B cell (primary cell): ENCODE measurements around the gene CDH13. TPM values are rescaled to one million over a fixed set of nuclear protein-coding genes. Genes with fewer than 3 reads are reported as not detected.

ENCODE experiments used
- ATAC-seq: fragments of 200-7000 bp; cut with Tn5 transposase; one replicate; pipeline ENCODE4 v1.10.0; 2021; ENCODE audit warnings: low read depth, mild to moderate bottlenecking, moderate number of reproducible peaks, moderate library complexity
- CTCF ChIA-PET: fragments of 350-600 bp; sonication (Branson Sonifier 250); formaldehyde crosslinking; loops from one replicate; lab custom pipeline; 2021; ENCODE audit warnings: antibody characterized with exemption, inconsistent platforms; lab: Charles Lee
- POLR2A ChIA-PET: fragments of 350-600 bp; sonication (Branson Sonifier 250); formaldehyde crosslinking; loops from one replicate; lab custom pipeline; 2021; ENCODE audit warnings: antibody characterized with exemption; lab: Charles Lee
- DNase-seq: peaks from one replicate; pipeline ENCODE4 v3.0.0; 2013
- H2AFZ ChIP-seq: 2 replicates; pipeline ENCODE4 v1.6.1; 2012; ENCODE audit warnings: mild to moderate bottlenecking, low read depth, low read length; ENCODE audit not compliant: insufficient read depth, poor library complexity, severe bottlenecking
- H3K27ac ChIP-seq, 2 donors: 1 replicate in 1 of 2; 2 replicates in 1 of 2; pipeline ENCODE4 v1.5.1; 2012 to 2013; ENCODE audit warnings: low read length in 2 of 2, mild to moderate bottlenecking in 2 of 2, moderate library complexity in 1 of 2
- H3K27me3 ChIP-seq, 4 experiments: fragments of 200-600 bp in 1 of 4; sonication (generic) in 1 of 4; replicated peaks in 1 of 4; 1 replicate in 2 of 4; 2 replicates in 2 of 4; pipeline versions ENCODE4 v1.6.1 to v1.7.0; 2013 to 2016; ENCODE audit warnings: low read length in 3 of 4, mild to moderate bottlenecking in 2 of 4, mixed read lengths in 1 of 4, moderate library complexity in 1 of 4; ENCODE audit not compliant: insufficient read depth in 4 of 4, control insufficient read depth in 3 of 4; ENCODE audit errors: control extremely low read depth in 1 of 4
- H3K36me3 ChIP-seq, 2 experiments: replicated peaks in 1 of 2; 1 replicate in 1 of 2; 2 replicates in 1 of 2; pipeline versions ENCODE4 v1.6.1 to v1.7.1; 2013; ENCODE audit warnings: low read length in 1 of 2; ENCODE audit not compliant: insufficient read depth in 2 of 2, control insufficient read depth in 1 of 2; ENCODE audit errors: control extremely low read depth in 1 of 2, extremely low read depth in 1 of 2
- H3K4me1 ChIP-seq, 2 donors: fragments of 200-600 bp in 1 of 2; sonication (generic) in 1 of 2; 1 replicate in 1 of 2; 2 replicates in 1 of 2; pipeline versions ENCODE4 v1.5.1 to v1.6.1; 2013 to 2017; ENCODE audit warnings: low read length in 2 of 2; ENCODE audit not compliant: control insufficient read depth in 2 of 2, insufficient read depth in 2 of 2
- H3K4me2 ChIP-seq: replicated peaks from 2 replicates; pipeline ENCODE3; 2012; ENCODE audit warnings: mild to moderate bottlenecking, low read depth, low read length; ENCODE audit not compliant: poor library complexity, severe bottlenecking
- H3K4me3 ChIP-seq, 5 experiments: fragments of 200-600 bp in 1 of 5; sonication (generic) in 1 of 5; 1 replicate in 3 of 5; 2 replicates in 2 of 5; pipeline versions ENCODE4 v1.5.1 to v1.7.0; 2011 to 2016; ENCODE audit warnings: low read length in 4 of 5, mild to moderate bottlenecking in 4 of 5, low read depth in 2 of 5, control low read depth in 1 of 5, moderate library complexity in 1 of 5; ENCODE audit not compliant: insufficient read depth in 1 of 5; ENCODE audit errors: control extremely low read depth in 1 of 5, extremely low read depth in 1 of 5
- H3K79me2 ChIP-seq: fragments of 200-600 bp; sonication (generic); one replicate; pipeline ENCODE4 v1.6.0; 2016; ENCODE audit warnings: low read length; ENCODE audit not compliant: control insufficient read depth, insufficient read depth
- H3K9ac ChIP-seq: fragments of 200-600 bp; sonication (generic); 2 replicates; pipeline ENCODE4 v1.6.1; 2017; ENCODE audit warnings: mild to moderate bottlenecking, low read length, moderate library complexity
- H3K9me3 ChIP-seq, 3 donors: one replicate each; pipeline versions ENCODE4 v1.6.1 to v1.7.1; 2013; ENCODE audit warnings: low read length in 2 of 3; ENCODE audit not compliant: control insufficient read depth in 2 of 3, insufficient read depth in 1 of 3; ENCODE audit errors: control extremely low read depth in 1 of 3
- H4K20me1 ChIP-seq: 2 replicates; pipeline ENCODE4 v1.6.0; 2012; ENCODE audit warnings: mild to moderate bottlenecking, low read length; ENCODE audit not compliant: insufficient read depth, control insufficient read depth, poor library complexity, severe bottlenecking
- H3K27ac Mint-ChIP-seq: one replicate; pipeline ENCODE4 v1.8.0; 2021; ENCODE audit warnings: mixed read lengths
- H3K27me3 Mint-ChIP-seq: one replicate; pipeline ENCODE4 v1.8.0; 2021; ENCODE audit warnings: mixed read lengths
- H3K4me1 Mint-ChIP-seq: one replicate; pipeline ENCODE4 v1.8.0; 2021; ENCODE audit warnings: mixed read lengths
- H3K4me3 Mint-ChIP-seq: one replicate; pipeline ENCODE4 v1.8.0; 2021; ENCODE audit warnings: mixed read lengths
- H3K9me3 Mint-ChIP-seq: one replicate; pipeline ENCODE4 v1.8.0; 2022; ENCODE audit warnings: mixed read lengths; ENCODE audit not compliant: insufficient read depth
- CTCF ChIP-seq: fragments of 200-600 bp; IDR thresholded peaks from one replicate; pipeline ENCODE4 v1.8.0; 2022; ENCODE audit warnings: antibody characterized with exemption, mild to moderate bottlenecking
- EZH2 ChIP-seq: IDR thresholded peaks from 2 replicates; pipeline ENCODE4 v1.6.1; 2012; ENCODE audit warnings: borderline replicate concordance, low read depth, mild to moderate bottlenecking, moderate library complexity, low read length; ENCODE audit not compliant: insufficient read depth, poor library complexity, severe bottlenecking
- WGBS: methylation state at CpG from one replicate; pipeline ENCODE4 v1.1.5; 2013; ENCODE audit warnings: missing lambda C conversion rate; ENCODE audit not compliant: insufficient coverage; 5-methylcytosine and 5-hydroxymethylcytosine counted together
- intact Hi-C: fragments of 100-400 bp; cut with micrococcal nuclease; formaldehyde crosslinking; loops from one replicate; pipeline ENCODE4 v1.10.0; 2022
- polyA plus RNA-seq: library from polyadenylated mRNA; depleted of rRNA; stranded (reverse); fragments of >200 nt; gene quantifications from 2 replicates; pipeline ENCODE4 v1.2.3, GENCODE V29; 2012
- total RNA-seq, 2 donors: library from RNA; stranded (reverse); fragments of 120-200 nt in 1 of 2; gene quantifications; 1 replicate in 1 of 2; 2 replicates in 1 of 2; pipeline versions ENCODE4 v1.2.3 to v1.2.4, GENCODE V29; 2013 to 2022

Gene CDH13
- total and polyA plus RNA-seq, 2 donors (not counting 1 experiment from before 2014, with no cell fraction given) = not detected

DNA sequence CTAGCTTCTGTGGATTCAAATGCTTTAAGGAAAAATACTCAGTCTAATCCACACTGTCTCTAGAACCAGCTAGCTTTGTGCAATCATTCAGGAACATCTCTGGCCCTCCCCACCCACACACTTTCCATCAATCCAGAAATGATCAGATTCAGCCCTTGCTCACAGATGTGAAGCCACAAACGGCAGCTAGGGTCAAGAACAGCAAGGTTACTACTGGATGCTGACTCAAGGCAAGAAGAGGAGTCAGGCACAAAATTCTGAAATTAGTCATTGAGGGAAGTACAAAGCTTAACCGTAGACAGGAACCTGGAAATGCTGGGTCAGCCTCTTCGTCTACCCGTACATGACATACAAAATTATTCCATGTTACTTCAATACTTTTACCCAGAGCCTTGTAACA, 174.6 kb downstream of the CDH13 start:
- H3K4me1 ChIP-seq = no peaks in the 10 kb centered on the region
- no peaks in the 10 kb centered on the region for H3K9me3 ChIP-seq
- H3K4me2 ChIP-seq = no peak overlapping the region
- no peak for DNase-seq
- no peaks in the 10 kb centered on the region for H3K79me2 ChIP-seq
- Mint-ChIP-seq H3K9me3 (no peaks in the 10 kb centered on the region), H3K27me3 (peaks cover 9% of the 10 kb centered on the region), H3K4me1 (no peaks in the 10 kb centered on the region), H3K27ac (no peak overlapping the region), H3K4me3 (no peak overlapping the region)
- intact Hi-C loops = no loop called here
- CTCF ChIA-PET = no interaction called here
- no peaks in the 10 kb centered on the region for H4K20me1 ChIP-seq
- WGBS = 60% methylated on average over 1 of the region's 4 CpGs
- no peak overlapping the region for H3K4me3 ChIP-seq
- no peak overlapping the region for H2AFZ ChIP-seq
- no peak for ATAC-seq
- POLR2A ChIA-PET = no interaction called here
- TF ChIP-seq EZH2 (no peak), CTCF (no peak)
- no peaks in the 10 kb centered on the region for H3K36me3 ChIP-seq
- no peaks in the 10 kb centered on the region for H3K27me3 ChIP-seq
- H3K27ac ChIP-seq = no peak overlapping the region
- no peak overlapping the region for H3K9ac ChIP-seq

DNA sequence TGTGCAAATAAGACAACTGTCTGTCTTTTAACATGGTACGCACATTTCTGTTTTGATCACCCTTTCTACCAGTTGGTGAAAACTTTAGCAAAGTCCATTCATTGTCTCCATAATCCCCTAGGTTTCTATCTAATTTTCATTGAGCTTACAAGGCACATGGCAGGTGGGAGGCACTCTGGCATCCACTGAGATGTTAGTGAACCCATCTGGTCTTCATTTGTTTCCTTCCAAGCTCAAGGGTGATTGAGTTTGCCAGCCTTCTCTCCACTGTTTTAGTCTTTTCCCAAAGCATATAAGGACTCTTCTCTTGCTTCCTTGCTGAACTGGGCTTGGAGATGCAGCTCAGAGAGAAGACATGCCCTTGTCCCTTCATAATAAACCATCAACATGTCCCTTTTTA, 179.1 kb downstream of the CDH13 start:
- Histone ChIP-seq H2AFZ (no peak overlapping the region), H3K9me3 (no peaks in the 10 kb centered on the region), H3K36me3 (no peaks in the 10 kb centered on the region), H3K79me2 (no peaks in the 10 kb centered on the region), H3K27ac (no peak overlapping the region), H3K4me3 (no peak overlapping the region), H3K9ac (no peak overlapping the region), H3K4me1 (no peaks in the 10 kb centered on the region), H4K20me1 (no peaks in the 10 kb centered on the region), H3K4me2 (no peak overlapping the region), H3K27me3 (peaks cover 0 to 3% (median 0%) of the 10 kb centered on the region in 4 experiments)
- 100% methylated on average over 1 of the region's 1 CpG for WGBS
- no peak overlapping the region for H3K27ac Mint-ChIP-seq
- intact Hi-C loops = no loop called here
- DNase-seq (no peak), ATAC-seq (no peak)
- ChIA-PET CTCF (interaction anchor here (0.8 kb wide), 1 partner anchor 9 kb away, joined by 3 read pairs; no protein-coding TSS in a partner anchor), POLR2A (no interaction called here)
- H3K9me3 Mint-ChIP-seq = no peaks in the 10 kb centered on the region
- no peak overlapping the region for H3K4me3 Mint-ChIP-seq
- TF ChIP-seq EZH2 = no peak
- TF ChIP-seq CTCF = no peak
- no peaks in the 10 kb centered on the region for H3K4me1 Mint-ChIP-seq
- peaks cover 15% of the 10 kb centered on the region for H3K27me3 Mint-ChIP-seq
